ENCODE data around the gene CHKA. TPM values are rescaled to one million over a fixed set of nuclear protein-coding genes. Genes with fewer than 3 reads are reported as not detected.

The CHKA gene
- total and polyA plus RNA-seq, 2 of the 8 experiments (the other 6 are each of a cell fraction or from before 2014, with no cell fraction given): 61.2 to 86.6 TPM

GRCh38 chr11:68047437-68048290 is 73.5 kb downstream of the CHKA start (continued):
- no peak for TF ChIP-seq CTBP2 (IDR thresholded peaks at IDR 0.05; ENCODE audit: borderline replicate concordance, insufficient read depth, insufficient read length, low read length)

Data from H1 (cell line).